ENCODE results near the gene RAB6B.

RAB6B gene

GRCh38 chr3:133930341-133930933 lies 34.8 kb upstream of the RAB6B start:
- peak; percentile 94 for FAIRE-seq

- no peak for FAIRE-seq
Observed at GRCh38 chr3:133928903-133929607, 33.4 kb upstream of the RAB6B start.

- FAIRE-seq: no peak
Observed at GRCh38 chr3:133928136-133928893, 32.6 kb upstream of the RAB6B start.

- FAIRE-seq: no peak
Observed at GRCh38 chr3:133927540-133928066, 31.9 kb upstream of the RAB6B start.

GRCh38 chr3:133926736-133927539 lies 31.3 kb upstream of the RAB6B start:
- no peak for FAIRE-seq

GRCh38 chr3:133925960-133926735 lies 30.5 kb upstream of the RAB6B start:
- no peak for FAIRE-seq

- no peak for FAIRE-seq
Observed at GRCh38 chr3:133924041-133924440, 28.4 kb upstream of the RAB6B start.

GRCh38 chr3:133921592-133921991 lies 25.9 kb upstream of the RAB6B start:
- no peak for FAIRE-seq

- no peak for FAIRE-seq
Observed at GRCh38 chr3:133917144-133917543, 21.5 kb upstream of the RAB6B start.

- FAIRE-seq: no peak
Observed at GRCh38 chr3:133915685-133916658, 20.3 kb upstream of the RAB6B start.

GRCh38 chr3:133914839-133915600 lies 19.3 kb upstream of the RAB6B start:
- FAIRE-seq: no peak

- no peak for FAIRE-seq
Observed at GRCh38 chr3:133910422-133910821, 14.7 kb upstream of the RAB6B start.

- no peak for FAIRE-seq
Observed at GRCh38 chr3:133905376-133905775, 9.7 kb upstream of the RAB6B start.

- FAIRE-seq: no peak
Observed at GRCh38 chr3:133901847-133902246, 6.2 kb upstream of the RAB6B start.

- no peak for FAIRE-seq
Observed at GRCh38 chr3:133901083-133901482, 5.4 kb upstream of the RAB6B start.

- FAIRE-seq: no peak
Observed at GRCh38 chr3:133899311-133899710, 3.6 kb upstream of the RAB6B start.

GRCh38 chr3:133897547-133897946 lies 1.9 kb upstream of the RAB6B start:
- FAIRE-seq: no peak

- no peak for FAIRE-seq
Observed at GRCh38 chr3:133896002-133896761, 500 bp upstream of the RAB6B start.

All from G401.6 (cell line).